HepG2 (cell line): ENCODE results near the gene FPGS. TPM values are rescaled to one million over a fixed set of nuclear protein-coding genes. Genes with fewer than 3 reads are reported as not detected.

ENCODE experiments used
- ARID2 ChIP-seq: sonication (generic); formaldehyde crosslinking; IDR thresholded peaks from 2 replicates; pipeline ENCODE4 v1.8.1; 2022; ENCODE audit warnings: mild to moderate bottlenecking, missing genetic modification reagents, borderline replicate concordance
- ARNT2 ChIP-seq: sonication (generic); formaldehyde crosslinking; IDR thresholded peaks from 2 replicates; pipeline ENCODE4 v1.8.0; 2022; ENCODE audit warnings: mild to moderate bottlenecking, low read depth, missing genetic modification reagents, moderate library complexity
- CBFB ChIP-seq: sonication (generic); formaldehyde crosslinking; IDR thresholded peaks from 2 replicates; pipeline ENCODE4 v1.4.0; 2020; ENCODE audit warnings: missing genetic modification reagents
- GABPA ChIP-seq, 2 experiments: IDR thresholded peaks; 2 replicates each; pipeline ENCODE4 v1.6.1; 2011 to 2016; ENCODE audit warnings: low read depth in 2 of 2, low read length in 1 of 2, missing biosample characterization in 1 of 2, missing genetic modification characterization in 1 of 2
- GABPB1 ChIP-seq: IDR thresholded peaks from 2 replicates; pipeline ENCODE4 v1.6.1; 2016; ENCODE audit warnings: mild to moderate bottlenecking, missing genetic modification reagents, moderate library complexity, missing compliant biosample characterization
- MEIS2 ChIP-seq: sonication (generic); formaldehyde crosslinking; IDR thresholded peaks from 2 replicates; pipeline ENCODE4 v1.9.0; 2021; ENCODE audit warnings: mild to moderate bottlenecking, missing genetic modification reagents
- RFXANK ChIP-seq: IDR thresholded peaks from 2 replicates; pipeline ENCODE4 v1.6.1; 2016
- SPEN ChIP-seq: sonication (generic); formaldehyde crosslinking; IDR thresholded peaks from 2 replicates; pipeline ENCODE4 v1.5.1; 2020; ENCODE audit warnings: low read depth, mild to moderate bottlenecking, missing genetic modification reagents
- TCF7 ChIP-seq: sonication (generic); IDR thresholded peaks from 2 replicates; pipeline ENCODE4 v1.6.1; 2016; ENCODE audit warnings: antibody characterized with exemption, low read depth
- ZNF275 ChIP-seq: sonication (generic); formaldehyde crosslinking; IDR thresholded peaks from 2 replicates; pipeline ENCODE4 v1.8.0; 2022; ENCODE audit warnings: missing genetic modification reagents, mild to moderate bottlenecking, inconsistent platforms, borderline replicate concordance
- ZNF331 ChIP-seq: sonication (generic); formaldehyde crosslinking; IDR thresholded peaks from 2 replicates; pipeline ENCODE4 v1.4.0; 2020; ENCODE audit warnings: missing genetic modification reagents
- ZNF430 ChIP-seq: sonication (generic); formaldehyde crosslinking; IDR thresholded peaks from 2 replicates; pipeline ENCODE4 v1.9.0; 2021; ENCODE audit warnings: mild to moderate bottlenecking, missing genetic modification reagents
- ZNF691 ChIP-seq: sonication (generic); formaldehyde crosslinking; IDR thresholded peaks from 2 replicates; pipeline ENCODE4 v1.4.0; 2020; ENCODE audit warnings: missing genetic modification reagents, low read depth, mild to moderate bottlenecking, borderline replicate concordance
- ZNF816 ChIP-seq: sonication (generic); formaldehyde crosslinking; IDR thresholded peaks from 2 replicates; pipeline ENCODE4 v1.8.0; 2022; ENCODE audit warnings: missing genetic modification reagents, mild to moderate bottlenecking, borderline replicate concordance
- polyA plus RNA-seq, 8 experiments: library from polyadenylated mRNA; depleted of rRNA in 3 of 8; stranded (reverse) in 7 of 8; unstranded in 1 of 8; fragments of >200 nt; fragmentation: Illumina TruSeq in 4 of 8; extraction: Trizol in 4 of 8; gene quantifications; 2 replicates each; pipeline versions ENCODE4 v1.2.1 to v1.2.3, GENCODE V29; 2011 to 2016; ENCODE audit warnings: low read depth in 4 of 8, missing spikeins in 1 of 8, mixed read lengths in 1 of 8; ENCODE audit not compliant: insufficient read depth in 1 of 8
- total RNA-seq, 5 experiments: library from RNA; depleted of rRNA; stranded (reverse); fragments of >200 nt; fragmentation: Illumina TruSeq; extraction: Trizol; gene quantifications; 2 replicates each; pipeline ENCODE4 v1.2.3, GENCODE V29; 2016; ENCODE audit warnings: low read depth in 1 of 5
- TF ChIP-seq, protein P1 (sequence below): sonication (generic); formaldehyde crosslinking; IDR thresholded peaks from 2 replicates; pipeline ENCODE4 v1.4.0; 2020; ENCODE audit warnings: missing genetic modification reagents, borderline replicate concordance
- TF ChIP-seq, protein P2 (sequence below): sonication (generic); formaldehyde crosslinking; IDR thresholded peaks from 2 replicates; pipeline ENCODE4 v1.4.0; 2020; ENCODE audit warnings: missing genetic modification reagents
- TF ChIP-seq, protein P3 (sequence below): sonication (generic); formaldehyde crosslinking; IDR thresholded peaks from 2 replicates; pipeline ENCODE4 v1.4.0; 2020; ENCODE audit warnings: missing genetic modification reagents, mild to moderate bottlenecking, borderline replicate concordance

The FPGS gene
- total and polyA plus RNA-seq, 2 of the 13 experiments (the other 11 are each of a cell fraction or from before 2014, with no cell fraction given), result 35.6 to 36.8 TPM

DNA sequence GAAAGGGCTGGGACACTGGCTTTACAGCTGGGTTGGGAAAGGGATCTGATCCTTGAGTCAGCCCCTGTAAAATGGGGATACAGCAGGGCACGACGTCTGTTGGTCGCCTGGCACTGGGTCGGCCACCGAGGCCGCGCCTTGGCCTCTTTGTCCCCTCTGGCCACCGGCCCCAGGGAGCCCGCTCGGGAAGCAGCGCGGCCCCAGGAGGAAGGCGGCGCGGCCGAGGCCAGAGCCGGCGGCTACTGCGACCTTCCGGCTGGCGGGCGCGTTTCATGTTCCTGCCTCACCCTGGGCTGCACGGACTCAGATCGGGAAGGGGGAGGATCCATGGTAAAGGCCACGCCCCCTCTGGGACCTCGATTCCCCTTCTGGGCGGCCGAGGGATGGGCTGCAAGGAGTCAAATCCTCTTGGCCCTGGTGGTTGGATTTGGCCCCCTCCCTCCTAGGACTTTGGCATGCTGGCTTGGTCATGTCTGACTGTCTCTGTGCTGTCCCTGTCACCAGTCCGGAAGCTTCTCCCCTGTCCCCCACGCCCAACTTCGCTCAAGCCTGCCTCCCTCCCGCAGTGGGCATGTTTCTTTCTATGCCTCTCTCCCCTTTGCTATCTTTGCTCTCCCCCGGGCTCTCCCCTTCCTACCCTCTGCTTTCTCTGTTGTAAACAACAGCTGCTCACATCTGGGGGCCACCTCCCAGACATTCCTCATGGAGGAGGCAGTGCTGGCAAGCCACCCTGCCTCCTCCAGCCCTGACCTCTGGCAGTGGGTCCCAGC is 25.8 kb downstream of the FPGS start (continued):
- TF ChIP-seq, protein P1, sequence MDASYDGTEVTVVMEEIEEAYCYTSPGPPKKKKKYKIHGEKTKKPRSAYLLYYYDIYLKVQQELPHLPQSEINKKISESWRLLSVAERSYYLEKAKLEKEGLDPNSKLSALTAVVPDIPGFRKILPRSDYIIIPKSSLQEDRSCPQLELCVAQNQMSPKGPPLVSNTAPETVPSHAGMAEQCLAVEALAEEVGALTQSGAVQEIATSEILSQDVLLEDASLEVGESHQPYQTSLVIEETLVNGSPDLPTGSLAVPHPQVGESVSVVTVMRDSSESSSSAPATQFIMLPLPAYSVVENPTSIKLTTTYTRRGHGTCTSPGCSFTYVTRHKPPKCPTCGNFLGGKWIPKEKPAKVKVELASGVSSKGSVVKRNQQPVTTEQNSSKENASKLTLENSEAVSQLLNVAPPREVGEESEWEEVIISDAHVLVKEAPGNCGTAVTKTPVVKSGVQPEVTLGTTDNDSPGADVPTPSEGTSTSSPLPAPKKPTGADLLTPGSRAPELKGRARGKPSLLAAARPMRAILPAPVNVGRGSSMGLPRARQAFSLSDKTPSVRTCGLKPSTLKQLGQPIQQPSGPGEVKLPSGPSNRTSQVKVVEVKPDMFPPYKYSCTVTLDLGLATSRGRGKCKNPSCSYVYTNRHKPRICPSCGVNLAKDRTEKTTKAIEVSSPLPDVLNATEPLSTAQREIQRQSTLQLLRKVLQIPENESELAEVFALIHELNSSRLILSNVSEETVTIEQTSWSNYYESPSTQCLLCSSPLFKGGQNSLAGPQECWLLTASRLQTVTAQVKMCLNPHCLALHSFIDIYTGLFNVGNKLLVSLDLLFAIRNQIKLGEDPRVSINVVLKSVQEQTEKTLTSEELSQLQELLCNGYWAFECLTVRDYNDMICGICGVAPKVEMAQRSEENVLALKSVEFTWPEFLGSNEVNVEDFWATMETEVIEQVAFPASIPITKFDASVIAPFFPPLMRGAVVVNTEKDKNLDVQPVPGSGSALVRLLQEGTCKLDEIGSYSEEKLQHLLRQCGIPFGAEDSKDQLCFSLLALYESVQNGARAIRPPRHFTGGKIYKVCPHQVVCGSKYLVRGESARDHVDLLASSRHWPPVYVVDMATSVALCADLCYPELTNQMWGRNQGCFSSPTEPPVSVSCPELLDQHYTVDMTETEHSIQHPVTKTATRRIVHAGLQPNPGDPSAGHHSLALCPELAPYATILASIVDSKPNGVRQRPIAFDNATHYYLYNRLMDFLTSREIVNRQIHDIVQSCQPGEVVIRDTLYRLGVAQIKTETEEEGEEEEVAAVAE, result no peak
- TF ChIP-seq GABPA (IDR thresholded peaks at IDR 0.05; ENCODE audit: low read depth, low read length) (peak; percentile 18; the same call in 1 of the 2 replicates), GABPA (CRISPR knock-in tag; IDR thresholded peaks at IDR 0.05; ENCODE audit: low read depth) (peak; percentile 32; the same call in 1 of the 2 replicates), GABPB1 (peak; percentile 86), SPEN (CRISPR knock-in tag) (peak; percentile 59; the same call in 1 of the 2 replicates), ARNT2 (CRISPR knock-in tag) (0 out of 2 replicates have a peak, but pooled peaks have one; percentile 60), ZNF430 (peak; percentile 46; the same call in 1 of the 2 replicates), ZNF691 (peak; percentile 39; the same call in 1 of the 2 replicates), ZNF816 (CRISPR knock-in tag) (no peak), RFXANK (CRISPR knock-in tag) (no peak), TCF7 (peak; percentile 74; the same call in 1 of the 2 replicates), MEIS2 (CRISPR knock-in tag) (no peak), ZNF275 (CRISPR knock-in tag) (no peak), ZNF331 (peak; percentile 47; the same call in 1 of the 2 replicates), ARID2 (CRISPR knock-in tag) (no peak), CBFB (0 out of 2 replicates have a peak, but pooled peaks have one; percentile 20)
- TF ChIP-seq, protein P2, sequence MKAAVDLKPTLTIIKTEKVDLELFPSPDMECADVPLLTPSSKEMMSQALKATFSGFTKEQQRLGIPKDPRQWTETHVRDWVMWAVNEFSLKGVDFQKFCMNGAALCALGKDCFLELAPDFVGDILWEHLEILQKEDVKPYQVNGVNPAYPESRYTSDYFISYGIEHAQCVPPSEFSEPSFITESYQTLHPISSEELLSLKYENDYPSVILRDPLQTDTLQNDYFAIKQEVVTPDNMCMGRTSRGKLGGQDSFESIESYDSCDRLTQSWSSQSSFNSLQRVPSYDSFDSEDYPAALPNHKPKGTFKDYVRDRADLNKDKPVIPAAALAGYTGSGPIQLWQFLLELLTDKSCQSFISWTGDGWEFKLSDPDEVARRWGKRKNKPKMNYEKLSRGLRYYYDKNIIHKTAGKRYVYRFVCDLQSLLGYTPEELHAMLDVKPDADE (CRISPR knock-in tag), result no peak
- TF ChIP-seq, protein P3, sequence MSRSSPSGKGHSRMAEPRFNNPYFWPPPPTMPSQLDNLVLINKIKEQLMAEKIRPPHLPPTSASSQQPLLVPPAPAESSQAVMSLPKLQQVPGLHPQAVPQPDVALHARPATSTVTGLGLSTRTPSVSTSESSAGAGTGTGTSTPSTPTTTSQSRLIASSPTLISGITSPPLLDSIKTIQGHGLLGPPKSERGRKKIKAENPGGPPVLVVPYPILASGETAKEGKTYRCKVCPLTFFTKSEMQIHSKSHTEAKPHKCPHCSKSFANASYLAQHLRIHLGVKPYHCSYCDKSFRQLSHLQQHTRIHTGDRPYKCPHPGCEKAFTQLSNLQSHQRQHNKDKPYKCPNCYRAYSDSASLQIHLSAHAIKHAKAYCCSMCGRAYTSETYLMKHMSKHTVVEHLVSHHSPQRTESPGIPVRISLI (CRISPR knock-in tag), result 0 out of 2 replicates have a peak, but pooled peaks have one; percentile 16
